HepG2 (cell line): ENCODE results near the gene POLN. TPM values are rescaled to one million over a fixed set of nuclear protein-coding genes. Genes with fewer than 3 reads are reported as not detected.

Experiments
- AKAP8 ChIP-seq: sonication (generic); formaldehyde crosslinking; IDR thresholded peaks from 2 replicates; pipeline ENCODE4 v1.5.1; 2020; ENCODE audit warnings: mild to moderate bottlenecking, missing genetic modification reagents
- HNRNPLL ChIP-seq: fragments of 200-400 bp; formaldehyde crosslinking; IDR thresholded peaks from 2 replicates; pipeline ENCODE4 v1.6.1; 2017; ENCODE audit warnings: mild to moderate bottlenecking, low read depth, low read length; ENCODE audit not compliant: poor library complexity, severe bottlenecking
- KLF16 ChIP-seq, 2 experiments: sonication (generic) in 1 of 2; formaldehyde crosslinking in 1 of 2; IDR thresholded peaks; 2 replicates each; pipeline versions ENCODE4 v1.6.1 to v1.8.0; 2016 to 2023; ENCODE audit warnings: missing genetic modification reagents in 2 of 2, missing compliant biosample characterization in 1 of 2
- NONO ChIP-seq, 2 experiments: fragments of 450-650 bp in 1 of 2; sonication (generic) in 1 of 2; formaldehyde crosslinking in 1 of 2; IDR thresholded peaks in 1 of 2; conservative IDR thresholded peaks in 1 of 2; 2 replicates each; pipeline versions ENCODE4 v1.6.1 to v1.8.0; 2017 to 2022; ENCODE audit warnings: mild to moderate bottlenecking in 1 of 2, missing genetic modification reagents in 1 of 2, moderate library complexity in 1 of 2
- NR2F6 ChIP-seq, 2 experiments: IDR thresholded peaks; 2 replicates each; pipeline ENCODE4 v1.6.1; 2016; ENCODE audit warnings: antibody characterized with exemption in 1 of 2, mild to moderate bottlenecking in 1 of 2
- PAX8 ChIP-seq: sonication (generic); formaldehyde crosslinking; IDR thresholded peaks from 2 replicates; pipeline ENCODE4 v1.8.0; 2022; ENCODE audit warnings: mild to moderate bottlenecking, missing genetic modification reagents, borderline replicate concordance
- PRMT3 ChIP-seq: sonication (generic); formaldehyde crosslinking; IDR thresholded peaks from 2 replicates; pipeline ENCODE4 v1.8.1; 2022; ENCODE audit warnings: low read depth, mild to moderate bottlenecking, moderate library complexity, missing genetic modification reagents, borderline replicate concordance
- RBM39 ChIP-seq: fragments of 200-400 bp; formaldehyde crosslinking; IDR thresholded peaks from one replicate; pipeline ENCODE4 v1.6.1; 2018; ENCODE audit warnings: antibody characterized with exemption, mild to moderate bottlenecking, low read depth, low read length; ENCODE audit not compliant: poor library complexity, severe bottlenecking
- THAP11 ChIP-seq: IDR thresholded peaks from 2 replicates; pipeline ENCODE4 v1.6.1; 2016; ENCODE audit warnings: missing biosample characterization, missing genetic modification reagents
- ZC3H4 ChIP-seq: sonication (generic); formaldehyde crosslinking; IDR thresholded peaks from 2 replicates; pipeline ENCODE4 v1.4.0; 2020; ENCODE audit warnings: missing genetic modification reagents, borderline replicate concordance
- ZMYM4 ChIP-seq: sonication (generic); formaldehyde crosslinking; IDR thresholded peaks from 2 replicates; pipeline ENCODE4 v1.8.1; 2023; ENCODE audit warnings: mild to moderate bottlenecking, missing genetic modification reagents
- ZNF136 ChIP-seq: sonication (generic); formaldehyde crosslinking; IDR thresholded peaks from 2 replicates; pipeline ENCODE4 v1.8.1; 2022; ENCODE audit warnings: low read depth, mild to moderate bottlenecking, moderate library complexity, missing genetic modification reagents
- ZNF350 ChIP-seq: sonication (generic); formaldehyde crosslinking; IDR thresholded peaks from 2 replicates; pipeline ENCODE4 v1.4.0; 2020; ENCODE audit warnings: mild to moderate bottlenecking, low read depth, missing genetic modification reagents, borderline replicate concordance
- ZNF431 ChIP-seq: sonication (generic); formaldehyde crosslinking; IDR thresholded peaks from 2 replicates; pipeline ENCODE4 v1.9.0; 2022; ENCODE audit warnings: missing genetic modification reagents, low read depth, mild to moderate bottlenecking, borderline replicate concordance
- ZNF547 ChIP-seq: sonication (generic); formaldehyde crosslinking; IDR thresholded peaks from 2 replicates; pipeline ENCODE4 v1.5.1; 2020; ENCODE audit warnings: mild to moderate bottlenecking, missing genetic modification reagents
- ZNF569 ChIP-seq: sonication (generic); formaldehyde crosslinking; IDR thresholded peaks from 2 replicates; pipeline ENCODE4 v1.5.0; 2020; ENCODE audit warnings: mild to moderate bottlenecking, missing genetic modification reagents, moderate library complexity, borderline replicate concordance
- ZNF772 ChIP-seq: sonication (generic); formaldehyde crosslinking; IDR thresholded peaks from 2 replicates; pipeline ENCODE4 v1.5.0; 2020; ENCODE audit warnings: mild to moderate bottlenecking, missing genetic modification reagents
- polyA plus RNA-seq, 8 experiments: library from polyadenylated mRNA; depleted of rRNA in 3 of 8; stranded (reverse) in 7 of 8; unstranded in 1 of 8; fragments of >200 nt; fragmentation: Illumina TruSeq in 4 of 8; extraction: Trizol in 4 of 8; gene quantifications; 2 replicates each; pipeline versions ENCODE4 v1.2.1 to v1.2.3, GENCODE V29; 2011 to 2016; ENCODE audit warnings: low read depth in 4 of 8, missing spikeins in 1 of 8, mixed read lengths in 1 of 8; ENCODE audit not compliant: insufficient read depth in 1 of 8
- total RNA-seq, 5 experiments: library from RNA; depleted of rRNA; stranded (reverse); fragments of >200 nt; fragmentation: Illumina TruSeq; extraction: Trizol; gene quantifications; 2 replicates each; pipeline ENCODE4 v1.2.3, GENCODE V29; 2016; ENCODE audit warnings: low read depth in 1 of 5
- TF ChIP-seq, protein P1 (sequence below): sonication (generic); formaldehyde crosslinking; IDR thresholded peaks from 2 replicates; pipeline ENCODE4 v1.5.0; 2020; ENCODE audit warnings: mild to moderate bottlenecking, missing genetic modification reagents, borderline replicate concordance
- TF ChIP-seq, protein P2 (sequence below): IDR thresholded peaks from 2 replicates; pipeline ENCODE4 v1.6.1; 2016; ENCODE audit warnings: low read depth, borderline replicate concordance

Gene POLN
- total and polyA plus RNA-seq, 2 of the 13 experiments (the other 11 are each of a cell fraction or from before 2014, with no cell fraction given), result 0.93 to 1.5 TPM

DNA sequence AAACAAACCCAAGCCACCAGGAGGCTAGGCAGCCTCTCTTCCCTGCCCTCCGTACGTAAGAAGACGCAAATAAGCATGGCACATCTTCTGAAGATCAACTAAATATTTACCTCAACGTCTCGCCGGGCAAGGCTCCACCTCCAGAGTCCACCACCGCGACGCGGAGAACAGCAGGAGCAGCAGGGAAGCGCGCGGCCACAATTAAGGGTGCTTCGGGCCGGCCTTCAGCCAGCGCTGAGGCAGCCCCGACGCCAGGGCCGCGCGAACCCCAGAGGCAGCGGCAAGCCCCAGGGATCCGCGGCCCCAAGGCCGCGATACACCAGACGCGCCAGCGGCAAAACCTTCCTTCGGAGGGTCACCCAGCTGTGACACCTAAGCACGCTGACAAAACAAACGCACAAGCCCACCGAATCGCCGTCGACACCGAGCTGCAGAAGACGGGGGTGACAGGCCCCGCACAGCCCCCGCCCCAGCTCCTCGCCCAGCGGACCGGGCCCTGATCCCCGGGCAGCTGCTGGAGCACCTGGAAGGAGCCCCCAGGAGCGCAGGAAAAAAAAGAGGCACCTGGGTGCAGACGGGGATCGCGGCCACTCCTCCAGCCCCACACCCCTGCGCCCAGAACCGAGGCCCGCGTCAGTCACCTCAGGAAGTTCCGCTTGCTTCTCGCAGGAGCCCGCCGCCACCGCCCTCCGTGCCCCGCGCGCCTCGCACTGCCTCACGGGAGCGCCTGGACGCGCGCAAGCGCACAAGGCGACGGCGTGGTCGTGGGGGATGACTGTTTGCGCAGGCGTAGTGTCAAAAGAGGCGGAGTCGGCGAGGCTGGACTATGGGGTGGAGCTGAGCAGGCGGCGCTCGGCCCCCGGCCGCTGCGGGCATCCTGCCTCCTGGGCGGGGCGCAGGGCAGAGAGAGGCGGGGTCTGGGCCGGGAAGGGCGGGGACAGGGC lies at the start of gene POLN, which contains the start of gene HAUS3 (continued):
- TF ChIP-seq, protein P1, sequence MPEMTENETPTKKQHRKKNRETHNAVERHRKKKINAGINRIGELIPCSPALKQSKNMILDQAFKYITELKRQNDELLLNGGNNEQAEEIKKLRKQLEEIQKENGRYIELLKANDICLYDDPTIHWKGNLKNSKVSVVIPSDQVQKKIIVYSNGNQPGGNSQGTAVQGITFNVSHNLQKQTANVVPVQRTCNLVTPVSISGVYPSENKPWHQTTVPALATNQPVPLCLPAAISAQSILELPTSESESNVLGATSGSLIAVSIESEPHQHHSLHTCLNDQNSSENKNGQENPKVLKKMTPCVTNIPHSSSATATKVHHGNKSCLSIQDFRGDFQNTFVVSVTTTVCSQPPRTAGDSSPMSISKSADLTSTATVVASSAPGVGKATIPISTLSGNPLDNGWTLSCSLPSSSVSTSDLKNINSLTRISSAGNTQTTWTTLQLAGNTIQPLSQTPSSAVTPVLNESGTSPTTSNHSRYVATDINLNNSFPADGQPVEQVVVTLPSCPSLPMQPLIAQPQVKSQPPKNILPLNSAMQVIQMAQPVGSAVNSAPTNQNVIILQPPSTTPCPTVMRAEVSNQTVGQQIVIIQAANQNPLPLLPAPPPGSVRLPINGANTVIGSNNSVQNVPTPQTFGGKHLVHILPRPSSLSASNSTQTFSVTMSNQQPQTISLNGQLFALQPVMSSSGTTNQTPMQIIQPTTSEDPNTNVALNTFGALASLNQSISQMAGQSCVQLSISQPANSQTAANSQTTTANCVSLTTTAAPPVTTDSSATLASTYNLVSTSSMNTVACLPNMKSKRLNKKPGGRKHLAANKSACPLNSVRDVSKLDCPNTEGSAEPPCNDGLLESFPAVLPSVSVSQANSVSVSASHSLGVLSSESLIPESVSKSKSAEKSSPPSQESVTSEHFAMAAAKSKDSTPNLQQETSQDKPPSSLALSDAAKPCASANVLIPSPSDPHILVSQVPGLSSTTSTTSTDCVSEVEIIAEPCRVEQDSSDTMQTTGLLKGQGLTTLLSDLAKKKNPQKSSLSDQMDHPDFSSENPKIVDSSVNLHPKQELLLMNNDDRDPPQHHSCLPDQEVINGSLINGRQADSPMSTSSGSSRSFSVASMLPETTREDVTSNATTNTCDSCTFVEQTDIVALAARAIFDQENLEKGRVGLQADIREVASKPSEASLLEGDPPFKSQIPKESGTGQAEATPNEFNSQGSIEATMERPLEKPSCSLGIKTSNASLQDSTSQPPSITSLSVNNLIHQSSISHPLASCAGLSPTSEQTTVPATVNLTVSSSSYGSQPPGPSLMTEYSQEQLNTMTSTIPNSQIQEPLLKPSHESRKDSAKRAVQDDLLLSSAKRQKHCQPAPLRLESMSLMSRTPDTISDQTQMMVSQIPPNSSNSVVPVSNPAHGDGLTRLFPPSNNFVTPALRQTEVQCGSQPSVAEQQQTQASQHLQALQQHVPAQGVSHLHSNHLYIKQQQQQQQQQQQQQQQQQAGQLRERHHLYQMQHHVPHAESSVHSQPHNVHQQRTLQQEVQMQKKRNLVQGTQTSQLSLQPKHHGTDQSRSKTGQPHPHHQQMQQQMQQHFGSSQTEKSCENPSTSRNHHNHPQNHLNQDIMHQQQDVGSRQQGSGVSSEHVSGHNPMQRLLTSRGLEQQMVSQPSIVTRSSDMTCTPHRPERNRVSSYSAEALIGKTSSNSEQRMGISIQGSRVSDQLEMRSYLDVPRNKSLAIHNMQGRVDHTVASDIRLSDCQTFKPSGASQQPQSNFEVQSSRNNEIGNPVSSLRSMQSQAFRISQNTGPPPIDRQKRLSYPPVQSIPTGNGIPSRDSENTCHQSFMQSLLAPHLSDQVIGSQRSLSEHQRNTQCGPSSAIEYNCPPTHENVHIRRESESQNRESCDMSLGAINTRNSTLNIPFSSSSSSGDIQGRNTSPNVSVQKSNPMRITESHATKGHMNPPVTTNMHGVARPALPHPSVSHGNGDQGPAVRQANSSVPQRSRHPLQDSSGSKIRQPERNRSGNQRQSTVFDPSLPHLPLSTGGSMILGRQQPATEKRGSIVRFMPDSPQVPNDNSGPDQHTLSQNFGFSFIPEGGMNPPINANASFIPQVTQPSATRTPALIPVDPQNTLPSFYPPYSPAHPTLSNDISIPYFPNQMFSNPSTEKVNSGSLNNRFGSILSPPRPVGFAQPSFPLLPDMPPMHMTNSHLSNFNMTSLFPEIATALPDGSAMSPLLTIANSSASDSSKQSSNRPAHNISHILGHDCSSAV, result peak; percentile 65; the same call in 1 of the 2 replicates
- TF ChIP-seq, protein P2, sequence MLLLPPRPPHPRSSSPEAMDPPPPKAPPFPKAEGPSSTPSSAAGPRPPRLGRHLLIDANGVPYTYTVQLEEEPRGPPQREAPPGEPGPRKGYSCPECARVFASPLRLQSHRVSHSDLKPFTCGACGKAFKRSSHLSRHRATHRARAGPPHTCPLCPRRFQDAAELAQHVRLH, result 0 out of 2 replicates have a peak, but pooled peaks have one; percentile 41
- TF ChIP-seq ZNF136 (CRISPR knock-in tag) (peak; percentile 69; the same call in 1 of the 2 replicates), RBM39 (no peak), HNRNPLL (peak; percentile 85), ZNF569 (no peak), THAP11 (CRISPR knock-in tag) (peak; percentile 90), NONO (IDR thresholded peaks at IDR 0.05) (no peak), NONO (CRISPR knock-in tag; conservative IDR thresholded peaks at IDR 0.05) (peak; percentile 56; the same call in 1 of the 2 replicates), ZMYM4 (CRISPR knock-in tag) (0 out of 2 replicates have a peak, but pooled peaks have one; percentile 15), ZNF350 (peak; percentile 83; the same call in 1 of the 2 replicates), AKAP8 (CRISPR knock-in tag) (no peak; the same call in 1 of the 2 replicates), ZNF772 (CRISPR knock-in tag) (peak; percentile 33; the same call in 1 of the 2 replicates), ZNF547 (CRISPR knock-in tag) (peak; percentile 46; the same call in 1 of the 2 replicates), KLF16 (CRISPR knock-in tag; IDR thresholded peaks at IDR 0.05) (peak; percentile 69 to 72; a peak in 1 of 4 replicates), ZC3H4 (CRISPR knock-in tag) (no peak), NR2F6 (IDR thresholded peaks at IDR 0.05) (no peak), NR2F6 (CRISPR knock-in tag; IDR thresholded peaks at IDR 0.05) (0 out of 2 replicates have a peak, but pooled peaks have one; percentile 19), ZNF431 (no peak), PRMT3 (CRISPR knock-in tag) (no peak), PAX8 (peak; percentile 39; the same call in 1 of the 2 replicates)
